Gastroesophageal sphincter (tissue), 4 donors: ENCODE data around the gene ZNF331. TPM values are rescaled to one million over a fixed set of nuclear protein-coding genes. Genes with fewer than 3 reads are reported as not detected.
A peak's percentile ranks its signal among the peaks of the same experiment; 100 is the strongest.
"Not testable (repeated sequence)": the region's sequence is repeated elsewhere in the genome, so short reads cannot be mapped to it uniquely, and the experiment has no call there.

Experiments
- ATAC-seq: fragments of 150-250 bp; one replicate; pipeline ENCODE4 v1.9.1; 2016; ENCODE audit warnings: mild to moderate bottlenecking, moderate library complexity
- H3K27ac ChIP-seq, 4 donors: fragments of 200-600 bp; sonication (generic) in 3 of 4; 1 replicate in 3 of 4; 2 replicates in 1 of 4; pipeline ENCODE4 v1.5.1; 2016 to 2019
- H3K27me3 ChIP-seq: fragments of 200-600 bp; sonication (generic); one replicate; pipeline ENCODE4 v1.5.1; 2019
- H3K36me3 ChIP-seq, 2 donors: fragments of 200-600 bp; sonication (generic); one replicate each; pipeline ENCODE4 v1.5.1; 2019; ENCODE audit warnings: control low read depth in 1 of 2
- H3K4me1 ChIP-seq, 3 donors: fragments of 200-600 bp; sonication (generic); 1 replicate in 2 of 3; 2 replicates in 1 of 3; pipeline ENCODE4 v1.5.1; 2016 to 2019; ENCODE audit warnings: control low read depth in 2 of 3
- H3K4me3 ChIP-seq, 2 donors: fragments of 200-600 bp; sonication (generic); one replicate each; pipeline ENCODE4 v1.5.1; 2019; ENCODE audit warnings: mild to moderate bottlenecking in 1 of 2, moderate library complexity in 1 of 2
- H3K9me3 ChIP-seq, 3 donors: fragments of 200-600 bp; sonication (generic); one replicate each; pipeline ENCODE4 v1.5.1; 2017 to 2019; ENCODE audit warnings: control low read depth in 2 of 3
- CTCF ChIP-seq, 4 experiments: fragments of 200-600 bp in 2 of 4; fragments of 450-650 bp in 2 of 4; sonication (generic) in 1 of 4; IDR thresholded peaks; one replicate each; pipeline ENCODE4 v1.5.1; 2017 to 2019; ENCODE audit warnings: antibody characterized with exemption in 4 of 4, mild to moderate bottlenecking in 2 of 4, moderate library complexity in 2 of 4
- EP300 ChIP-seq: sonication (generic); formaldehyde crosslinking; IDR thresholded peaks from one replicate; pipeline ENCODE4 v1.6.1; 2017; ENCODE audit warnings: antibody characterized with exemption, mild to moderate bottlenecking
- POLR2A ChIP-seq, 2 donors: fragments of 450-650 bp; IDR thresholded peaks; one replicate each; pipeline ENCODE4 v1.6.1; 2017; ENCODE audit warnings: antibody characterized with exemption in 2 of 2, mild to moderate bottlenecking in 2 of 2, moderate library complexity in 1 of 2
- POLR2AphosphoS5 ChIP-seq: sonication (generic); formaldehyde crosslinking; IDR thresholded peaks from one replicate; pipeline ENCODE4 v1.6.1; 2017; ENCODE audit warnings: antibody characterized with exemption
- WGBS, 2 donors: methylation state at CpG; one replicate each; pipeline ENCODE4 v1.1.5; 2018; ENCODE audit warnings: low coverage in 1 of 2; 5-methylcytosine and 5-hydroxymethylcytosine counted together
- total RNA-seq, 4 donors: library from RNA; depleted of rRNA; stranded (reverse); fragments of >200 nt; gene quantifications; one replicate each; pipeline ENCODE4 v1.1.0, GENCODE V29; 2016

The ZNF331 gene
- total RNA-seq, 4 donors from 2014 or later, result 23.9 to 29.2 (median 26.1) TPM

GRCh38 chr19:53504365-53504703 is 33.6 kb upstream of the ZNF331 start:
- Histone ChIP-seq H3K27me3 (peaks cover 24% of the 10 kb centered on the region), H3K4me3 (peak overlapping the region; percentile 9 to 42), H3K4me1 (peaks cover 0 to 22% (median 0%) of the 10 kb centered on the region in 3 donors), H3K27ac (peak overlapping the region; percentile 52 to 79 (median 75))
- H3K36me3 ChIP-seq, H3K9me3 ChIP-seq: not testable (repeated sequence)
- peak; percentile 71 for ATAC-seq
- 0 to 8% methylated on average over 9 to 11 of the region's 13 CpGs for WGBS, 2 donors
- peak in 1 of 4 experiments; percentile 50 for TF ChIP-seq CTCF (IDR thresholded peaks at IDR 0.05)

GRCh38 chr19:53504885-53505284 is 33.1 kb upstream of the ZNF331 start:
- peaks cover 0 to 3% (median 0%) of the 10 kb centered on the region in 3 donors for H3K9me3 ChIP-seq
- ATAC-seq, result peak; percentile 81
- peaks cover 26% of the 10 kb centered on the region for H3K27me3 ChIP-seq
- H3K27ac ChIP-seq, result peak overlapping the region; percentile 52 to 79 (median 75)
- TF ChIP-seq EP300 (no peak), POLR2AphosphoS5 (peak; percentile 68), POLR2A (IDR thresholded peaks at IDR 0.05) (no peak), CTCF (IDR thresholded peaks at IDR 0.05) (no peak)
- peaks cover 0 to 22% (median 0%) of the 10 kb centered on the region in 3 donors for H3K4me1 ChIP-seq
- H3K4me3 ChIP-seq, result peak overlapping the region; percentile 9 to 42
- 27 to 31% methylated on average over 2 to 5 of the region's 7 CpGs for WGBS, 2 donors
- H3K36me3 ChIP-seq, result no peaks in the 10 kb centered on the region

- peaks cover 0 to 3% (median 0%) of the 10 kb centered on the region in 3 donors for H3K9me3 ChIP-seq
- H3K27ac ChIP-seq, result no peak overlapping the region
- H3K4me1 ChIP-seq, result peaks cover 0 to 24% (median 0%) of the 10 kb centered on the region in 3 donors
- no peak for TF ChIP-seq POLR2A (IDR thresholded peaks at IDR 0.05)
- no peak for TF ChIP-seq EP300
- TF ChIP-seq POLR2AphosphoS5, result no peak
- no peak for TF ChIP-seq CTCF (IDR thresholded peaks at IDR 0.05)
- peaks cover 21% of the 10 kb centered on the region for H3K27me3 ChIP-seq
- ATAC-seq, result no peak
- no peaks in the 10 kb centered on the region for H3K36me3 ChIP-seq
- H3K4me3 ChIP-seq, result no peak overlapping the region
- WGBS, 2 donors, result 44 to 64% methylated on average over 5 to 8 of the region's 8 CpGs
Measured at GRCh38 chr19:53506728-53507127, 31.2 kb upstream of the ZNF331 start.

- WGBS, 2 donors, result 49 to 51% methylated on average over 5 to 12 of the region's 17 CpGs
- ATAC-seq, result no peak
- TF ChIP-seq POLR2A (IDR thresholded peaks at IDR 0.05) (no peak), CTCF (IDR thresholded peaks at IDR 0.05) (no peak), POLR2AphosphoS5 (no peak), EP300 (no peak)
- Histone ChIP-seq H3K4me1 (peaks cover 0 to 28% (median 0%) of the 10 kb centered on the region in 3 donors), H3K27ac (no peak overlapping the region), H3K36me3 (no peaks in the 10 kb centered on the region), H3K27me3 (peaks cover 21% of the 10 kb centered on the region), H3K9me3 (peaks cover 0 to 3% (median 0%) of the 10 kb centered on the region in 3 donors), H3K4me3 (no peak overlapping the region)
Measured at GRCh38 chr19:53507523-53508442, 30.2 kb upstream of the ZNF331 start.

- WGBS, 2 donors, result 57% methylated on average over 2 of the region's 3 CpGs
- no peak for ATAC-seq
- peaks cover 0 to 3% (median 0%) of the 10 kb centered on the region in 3 donors for H3K9me3 ChIP-seq
- peaks cover 21% of the 10 kb centered on the region for H3K27me3 ChIP-seq
- TF ChIP-seq EP300 (no peak), CTCF (IDR thresholded peaks at IDR 0.05) (no peak), POLR2A (IDR thresholded peaks at IDR 0.05) (no peak), POLR2AphosphoS5 (no peak)
- H3K4me1 ChIP-seq, result peaks cover 0 to 17% (median 0%) of the 10 kb centered on the region in 3 donors
- H3K27ac ChIP-seq, result no peak overlapping the region
- H3K4me3 ChIP-seq, result no peak overlapping the region
- H3K36me3 ChIP-seq, result no peaks in the 10 kb centered on the region
Measured at GRCh38 chr19:53509443-53509842, 28.5 kb upstream of the ZNF331 start.
